Stimulated activated CD4-positive, alpha-beta T cell treated with anti-CD3 and anti-CD28 coated beads, TNF-alpha, amount 100 ng/mL, for 48 hours (primary cell): Measurements from ENCODE around the gene PSMB7.

Source experiments
- DNase-seq, 3 donors: peaks; one replicate each; pipeline ENCODE4 v3.0.0-alpha.2; 2020; ENCODE audit warnings: low read depth in 3 of 3

Gene PSMB7

DNA sequence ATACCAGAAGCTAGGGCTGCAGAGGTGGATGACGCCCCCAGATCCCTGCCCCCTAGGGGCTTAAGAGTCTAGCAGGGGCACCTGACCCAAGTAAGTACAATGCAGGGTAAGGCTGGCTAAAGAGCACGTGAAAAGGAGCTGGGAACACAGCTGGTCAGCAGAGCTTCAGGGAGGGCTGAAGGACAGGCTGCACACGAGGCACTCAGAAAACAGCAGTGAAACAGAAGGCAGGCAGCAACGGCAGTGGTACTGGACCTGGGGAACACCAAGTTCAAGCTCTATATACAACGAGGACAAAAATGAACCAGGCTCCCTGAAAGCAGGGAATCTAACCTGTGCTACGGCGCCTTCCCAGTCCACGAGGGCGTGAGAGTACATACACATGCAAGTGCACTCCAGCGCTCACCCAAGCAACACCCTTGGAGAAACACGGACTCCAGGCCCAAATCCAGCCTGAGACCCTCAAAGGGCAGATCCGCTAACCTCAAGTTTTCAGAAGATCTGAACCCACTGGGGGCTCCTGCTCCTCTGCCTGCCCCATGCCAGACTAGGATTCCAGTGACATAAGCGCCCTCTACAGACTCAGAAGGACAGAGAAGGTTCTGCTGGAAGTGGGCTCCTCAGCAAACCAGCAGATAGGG is 57.4 kb downstream of the PSMB7 start:
- DNase-seq, result no peak

- no peak for DNase-seq
Measured at GRCh38 chr9:124356745-124357390, 58.4 kb downstream of the PSMB7 start.

DNA sequence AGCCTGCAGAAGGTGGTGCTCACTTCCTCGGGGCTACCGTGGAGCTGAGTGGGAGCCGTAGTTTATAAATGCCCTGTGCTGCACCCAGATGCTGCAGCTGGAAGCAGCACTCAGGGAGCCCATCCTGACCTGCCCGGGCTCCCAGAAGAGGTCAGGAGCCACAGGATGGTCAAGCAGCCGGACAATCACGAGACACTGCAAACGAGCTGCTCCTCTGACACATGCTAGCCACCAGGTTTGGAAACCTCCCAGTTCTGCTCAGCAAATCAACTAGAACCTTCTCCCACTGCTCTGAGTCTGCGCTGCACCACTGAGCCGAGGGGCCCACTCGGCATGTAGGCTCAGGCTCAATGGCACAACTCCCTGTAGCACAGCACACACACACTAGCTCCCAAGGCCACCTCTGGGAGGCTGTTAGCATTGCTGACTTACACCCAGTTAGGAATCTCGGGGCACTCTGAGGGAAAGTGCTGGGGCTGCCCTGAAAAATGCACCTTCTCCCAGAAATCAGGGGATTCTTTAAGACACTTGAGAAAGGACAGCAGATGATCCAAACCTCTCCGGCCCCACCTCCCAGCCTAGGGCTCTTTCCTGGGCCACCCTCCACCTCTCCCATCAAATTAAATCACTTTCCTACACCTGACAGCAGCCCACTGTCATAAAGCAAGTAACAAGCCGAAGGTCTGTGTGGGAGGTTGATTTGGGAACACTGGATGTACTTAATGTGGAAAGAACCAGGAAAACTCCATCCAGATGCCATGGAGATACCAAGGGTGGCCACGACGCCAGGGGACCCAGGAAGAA is 59.1 kb downstream of the PSMB7 start:
- no peak for DNase-seq

DNA sequence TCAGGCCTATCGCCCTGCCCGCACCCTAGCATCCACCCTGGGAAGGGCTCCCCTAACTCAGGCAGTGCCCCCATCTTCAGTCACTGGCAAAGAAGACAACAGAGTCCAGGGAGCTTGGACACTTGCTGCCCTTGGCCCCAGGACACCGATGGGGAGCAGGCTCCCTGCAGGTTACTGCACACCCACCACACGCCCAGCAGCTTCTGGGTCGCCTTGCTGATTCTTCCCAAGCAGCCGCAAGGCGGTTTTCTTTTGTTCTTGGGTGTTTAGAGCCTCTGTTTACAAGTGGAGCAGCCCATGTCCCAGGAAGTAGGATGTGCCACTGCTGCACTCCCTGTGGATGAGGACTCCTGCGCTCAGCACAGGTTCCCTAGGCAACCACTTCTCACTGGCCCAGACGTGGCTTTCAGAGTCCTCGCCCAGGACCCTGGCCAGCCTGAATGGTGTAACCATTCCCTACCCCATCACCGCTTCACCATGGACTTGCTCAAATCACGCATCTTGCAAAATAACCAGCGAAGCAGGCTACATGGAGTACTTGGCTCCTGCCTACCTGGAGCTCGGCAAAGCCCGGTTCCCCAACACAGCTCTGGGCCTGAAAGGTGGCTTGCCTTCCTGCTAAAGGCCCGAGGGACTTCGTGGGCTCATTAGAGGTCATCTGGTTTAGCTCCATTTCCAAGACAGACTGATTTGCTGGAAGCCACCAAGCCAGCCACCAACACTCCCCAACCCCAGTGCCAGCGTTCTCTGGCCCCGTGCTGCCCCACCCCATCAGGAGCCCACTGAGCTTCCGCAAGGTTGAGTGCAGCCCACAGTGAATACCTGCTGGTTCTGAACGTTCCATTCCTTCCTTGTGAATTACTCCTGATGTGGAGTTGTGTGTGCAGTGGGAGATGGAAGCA is 60.0 kb downstream of the PSMB7 start:
- DNase-seq, result no peak

- DNase-seq, result no peak
Measured at GRCh38 chr9:124354346-124355038, 60.8 kb downstream of the PSMB7 start.

DNA sequence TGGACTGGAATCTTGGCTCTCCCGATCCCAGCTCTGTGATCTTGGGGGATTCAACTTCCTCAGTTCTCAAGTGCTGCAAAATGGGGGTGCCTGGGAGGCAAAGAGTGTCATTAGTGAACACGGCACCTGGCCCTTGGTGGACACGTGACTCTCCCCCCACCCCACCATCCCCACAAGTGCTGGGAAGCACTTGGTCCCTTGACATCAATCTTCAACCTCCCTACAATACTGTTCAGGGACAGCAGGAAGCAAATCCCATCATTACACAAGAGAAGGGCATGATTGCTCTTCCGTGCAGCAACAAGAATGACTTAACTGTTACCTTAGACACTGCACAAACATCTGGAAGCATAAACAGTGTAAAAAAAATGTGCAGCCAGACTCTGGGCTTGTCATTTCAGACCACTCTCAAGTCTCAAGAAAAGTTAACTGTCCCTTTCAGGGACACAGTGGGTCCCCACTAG is 61.4 kb downstream of the PSMB7 start:
- no peak for DNase-seq

- no peak for DNase-seq
Measured at GRCh38 chr9:124353166-124353768, 62.0 kb downstream of the PSMB7 start.

DNA sequence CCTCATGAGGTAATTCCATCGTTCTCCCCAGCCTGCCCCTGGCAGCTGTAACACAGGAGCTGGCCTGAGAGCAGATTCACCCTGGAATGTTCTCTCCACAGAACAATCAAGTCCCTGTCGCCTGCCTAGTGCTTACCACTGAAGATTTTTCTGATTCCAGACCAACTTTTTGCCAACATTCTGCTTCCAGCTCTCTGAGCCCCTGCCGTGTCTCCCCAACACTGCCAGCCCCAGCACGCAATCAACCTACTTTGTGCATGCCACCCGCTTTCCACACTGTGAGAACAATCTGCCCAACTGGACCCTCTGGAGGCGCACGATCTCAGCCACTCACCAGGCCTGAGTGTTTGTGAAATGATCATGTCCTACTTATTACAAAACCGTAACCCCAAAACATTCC is 62.6 kb downstream of the PSMB7 start:
- DNase-seq, result no peak

GRCh38 chr9:124351672-124352468 is 63.4 kb downstream of the PSMB7 start:
- DNase-seq, result no peak

GRCh38 chr9:124350494-124351263 is 64.6 kb downstream of the PSMB7 start:
- DNase-seq, result no peak

DNA sequence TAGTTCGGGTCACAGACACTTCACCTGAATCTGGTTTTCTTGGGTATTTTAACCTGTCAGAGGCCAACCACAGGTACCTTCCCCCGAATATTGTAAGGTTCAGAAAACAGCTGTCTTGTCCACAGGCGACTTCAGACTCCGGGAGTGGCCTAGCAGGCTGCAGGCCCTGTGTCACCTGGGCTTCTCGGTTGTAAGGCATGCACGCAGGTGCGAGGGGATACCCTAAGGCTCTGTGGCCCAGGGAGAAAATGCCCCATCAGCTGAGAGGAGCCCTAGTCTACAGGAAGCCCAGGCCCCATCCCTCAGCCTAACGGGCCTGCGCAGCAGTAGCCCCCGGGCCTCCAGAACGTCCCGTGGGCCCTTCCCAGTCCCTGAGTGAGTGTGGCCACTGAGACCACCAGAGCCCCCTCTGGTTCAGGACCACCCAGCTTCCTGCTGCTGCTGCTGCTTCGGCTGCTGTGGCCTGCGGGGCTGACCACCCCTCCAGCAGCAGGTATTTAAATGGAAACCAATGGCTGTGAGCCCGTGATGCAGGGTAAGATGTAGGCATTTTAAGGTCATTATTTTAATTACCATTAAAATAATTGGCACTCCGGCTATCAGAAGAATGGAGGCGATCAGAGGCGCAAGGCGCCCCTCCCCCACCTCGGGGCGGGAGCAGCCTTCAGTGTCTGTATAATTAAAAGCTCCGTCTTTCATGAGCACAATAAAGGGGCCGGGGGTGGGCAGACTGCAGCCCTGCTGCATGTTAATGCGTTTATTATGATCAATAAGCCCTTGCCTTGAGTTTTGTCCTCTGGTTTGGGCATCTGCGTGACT is 65.4 kb downstream of the PSMB7 start:
- no peak for DNase-seq

DNA sequence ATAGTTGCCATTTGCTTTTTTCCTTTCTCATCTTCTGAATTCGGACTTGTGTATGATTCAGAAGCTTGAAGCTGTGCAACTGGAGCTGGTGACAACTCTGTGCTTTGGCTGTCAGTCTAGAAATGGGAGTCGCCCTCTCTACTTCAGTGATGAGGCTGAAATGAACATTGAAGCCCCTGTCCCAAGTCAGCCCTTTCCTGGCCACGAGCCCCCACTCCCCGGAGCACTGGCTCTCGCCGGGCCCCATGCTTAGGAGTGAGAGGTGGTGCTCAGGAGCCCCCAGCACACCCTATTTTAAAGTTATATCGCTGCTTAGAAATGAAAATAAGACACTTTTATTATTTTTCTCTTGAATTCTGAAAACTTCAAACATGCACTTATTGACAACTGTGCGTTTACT is 66.0 kb downstream of the PSMB7 start:
- DNase-seq, result no peak

DNA sequence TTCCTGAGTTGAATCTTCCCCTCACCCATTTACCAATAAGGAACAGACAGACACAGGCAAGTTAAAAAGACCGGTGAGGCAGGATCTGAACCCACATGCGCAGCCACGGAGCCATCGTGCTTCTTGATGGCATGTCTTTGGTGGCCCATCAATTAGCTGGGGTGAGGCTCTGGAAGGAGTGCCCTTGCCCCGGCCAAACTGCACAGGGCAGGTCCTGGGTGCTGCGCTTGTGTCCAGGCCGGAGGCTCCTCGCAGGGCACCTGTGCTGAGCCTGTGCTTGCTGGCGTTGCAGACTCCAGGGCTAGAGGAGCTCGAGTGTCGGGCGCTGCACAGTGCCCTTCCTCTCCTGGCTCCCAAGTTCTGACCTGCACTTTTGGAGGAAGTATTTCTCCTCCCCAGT is 66.4 kb downstream of the PSMB7 start:
- no peak for DNase-seq

- no peak for DNase-seq
Measured at GRCh38 chr9:124348363-124348762, 66.9 kb downstream of the PSMB7 start.

GRCh38 chr9:124347968-124348358 is 67.3 kb downstream of the PSMB7 start:
- DNase-seq, result no peak

DNA sequence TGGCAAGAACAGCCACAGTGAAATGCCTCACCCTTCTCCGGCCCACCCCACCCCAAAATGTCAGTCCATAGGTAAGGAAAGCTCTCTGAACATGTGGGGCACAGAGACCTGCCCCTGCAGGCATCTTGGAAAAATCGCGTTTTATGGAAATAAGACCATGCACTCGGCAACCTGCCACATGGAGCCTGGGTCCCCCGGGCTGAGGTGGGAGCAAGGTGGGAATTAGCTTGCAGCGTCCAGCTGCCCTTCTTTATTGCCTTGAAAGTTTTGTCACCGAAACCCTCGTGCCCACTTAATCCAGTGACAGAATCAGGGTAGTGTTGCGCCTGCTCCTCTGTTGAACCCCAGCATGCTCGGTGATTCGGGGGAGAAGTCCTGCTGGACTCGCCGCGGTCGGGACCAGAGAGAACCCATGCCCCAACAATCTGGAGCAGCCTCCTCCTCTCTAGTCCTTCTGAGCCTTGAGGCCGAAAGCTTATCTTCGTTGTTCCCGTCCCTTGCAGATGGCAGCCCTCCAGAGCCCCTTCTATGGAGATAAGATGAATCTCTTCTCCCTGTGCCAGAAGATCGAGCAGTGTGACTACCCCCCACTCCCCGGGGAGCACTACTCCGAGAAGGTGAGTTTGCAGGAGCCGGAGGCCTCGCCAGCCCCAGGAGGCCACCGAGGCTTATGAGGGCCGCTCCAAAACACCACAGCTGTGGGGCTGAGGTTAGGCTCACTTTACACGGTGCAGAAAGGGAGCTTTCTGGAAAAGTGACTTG is 67.9 kb downstream of the PSMB7 start:
- no peak for DNase-seq

- DNase-seq, result no peak
Measured at GRCh38 chr9:124346347-124347163, 68.7 kb downstream of the PSMB7 start.
